Natural killer cell (primary cell): Measurements from ENCODE around the gene JAK3. TPM values are rescaled to one million over a fixed set of nuclear protein-coding genes. Genes with fewer than 3 reads are reported as not detected.
A peak's percentile ranks its signal among the peaks of the same experiment; 100 is the strongest.

Source experiments
- ATAC-seq, 3 donors: fragments of 150-1000 bp in 2 of 3; fragments of 200-7000 bp in 1 of 3; cut with Tn5 transposase; 1 replicate in 1 of 3; 2 replicates in 2 of 3; pipeline ENCODE4 v1.10.0; 2021; ENCODE audit warnings: mild to moderate bottlenecking in 2 of 3, moderate library complexity in 2 of 3
- DNase-seq, 2 donors: peaks; one replicate each; pipeline versions ENCODE4 v3.0.0 to v3.0.0-alpha.2; 2013 to 2021; ENCODE audit warnings: mixed read lengths in 1 of 2
- H3K27ac ChIP-seq: one replicate; pipeline ENCODE4 v1.5.1; 2013; ENCODE audit warnings: mild to moderate bottlenecking, low read length
- H3K27me3 ChIP-seq: one replicate; pipeline ENCODE4 v1.6.1; 2013; ENCODE audit warnings: low read length; ENCODE audit not compliant: control insufficient read depth, insufficient read depth
- H3K36me3 ChIP-seq: one replicate; pipeline ENCODE4 v1.6.1; 2013; ENCODE audit warnings: low read length; ENCODE audit not compliant: control insufficient read depth, insufficient read depth
- H3K4me1 ChIP-seq: one replicate; pipeline ENCODE4 v1.6.1; 2013; ENCODE audit warnings: low read length; ENCODE audit not compliant: control insufficient read depth, insufficient read depth
- H3K4me3 ChIP-seq: one replicate; pipeline ENCODE4 v1.5.1; 2013; ENCODE audit warnings: low read length
- H3K9me3 ChIP-seq: one replicate; pipeline ENCODE4 v1.6.1; 2013; ENCODE audit warnings: low read length; ENCODE audit not compliant: control insufficient read depth, insufficient read depth
- H3K27ac Mint-ChIP-seq, 2 donors: one replicate each; pipeline ENCODE4 v1.8.0; 2022; ENCODE audit warnings: mild to moderate bottlenecking in 2 of 2, mixed read lengths in 2 of 2, moderate library complexity in 1 of 2
- H3K27me3 Mint-ChIP-seq, 2 donors: one replicate each; pipeline ENCODE4 v1.8.0; 2022; ENCODE audit warnings: low read depth in 2 of 2, mixed read lengths in 2 of 2
- H3K36me3 Mint-ChIP-seq: one replicate; pipeline ENCODE4 v1.8.0; 2022; ENCODE audit warnings: mixed read lengths
- H3K4me1 Mint-ChIP-seq, 2 donors: one replicate each; pipeline ENCODE4 v1.8.0; 2022; ENCODE audit warnings: mixed read lengths in 2 of 2
- H3K4me3 Mint-ChIP-seq: one replicate; pipeline ENCODE4 v1.8.0; 2022; ENCODE audit warnings: mild to moderate bottlenecking, moderate library complexity, mixed read lengths
- H3K9me3 Mint-ChIP-seq, 2 donors: one replicate each; pipeline ENCODE4 v1.8.0; 2022; ENCODE audit warnings: mixed read lengths in 2 of 2
- CTCF ChIP-seq: fragments of 200-600 bp; IDR thresholded peaks from one replicate; pipeline ENCODE4 v1.8.0; 2022; ENCODE audit warnings: antibody characterized with exemption
- WGBS: methylation state at CpG from one replicate; pipeline ENCODE4 v1.1.7; 2013; ENCODE audit warnings: missing lambda C conversion rate; ENCODE audit not compliant: insufficient coverage; 5-methylcytosine and 5-hydroxymethylcytosine counted together
- intact Hi-C: fragments of 100-400 bp; cut with micrococcal nuclease; formaldehyde crosslinking; loops from one replicate; pipeline ENCODE4 v1.14.2; 2022
- total RNA-seq, 4 donors: library from RNA; stranded (reverse); fragments of 120-200 nt in 1 of 4; gene quantifications; one replicate each; pipeline versions ENCODE4 v1.2.3 to v1.2.4, GENCODE V29; 2013 to 2022

The JAK3 gene
- total RNA-seq, 3 donors from 2014 or later (not counting 1 experiment from before 2014, with no cell fraction given), result 72.1 to 105 (median 96.1) TPM

GRCh38 chr19:17807731-17808316 is 40.0 kb downstream of the JAK3 start:
- ATAC-seq, result peak in 1 of 3 donors; percentile 67
- H3K4me3 ChIP-seq, result no peak overlapping the region

GRCh38 chr19:17806945-17807344 is 40.8 kb downstream of the JAK3 start:
- no peak overlapping the region for H3K27ac ChIP-seq
- peaks cover 26% of the 10 kb centered on the region for H3K4me1 ChIP-seq
- H3K4me3 ChIP-seq, result no peak overlapping the region
- H3K9me3 ChIP-seq, result no peaks in the 10 kb centered on the region
- H3K27me3 ChIP-seq, result no peaks in the 10 kb centered on the region
- WGBS, result 80% methylated on average over 3 of the region's 3 CpGs
- Mint-ChIP-seq H3K36me3 (no peaks in the 10 kb centered on the region), H3K4me1 (peaks cover 12 to 17% of the 10 kb centered on the region in 2 donors), H3K27ac (no peak overlapping the region), H3K27me3 (peaks cover 0 to 3% of the 10 kb centered on the region in 2 donors), H3K9me3 (no peaks in the 10 kb centered on the region), H3K4me3 (no peak overlapping the region)
- intact Hi-C loops, result no loop called here
- no peak for TF ChIP-seq CTCF
- H3K36me3 ChIP-seq, result no peaks in the 10 kb centered on the region
- DNase-seq (no peak), ATAC-seq (no peak)

More at GRCh38 chr19:17807731-17808316, 40.0 kb downstream of the JAK3 start:
- TF ChIP-seq CTCF, result no peak
- no peaks in the 10 kb centered on the region for H3K27me3 ChIP-seq
- 33% methylated on average over 37 of the region's 38 CpGs for WGBS
- no peaks in the 10 kb centered on the region for H3K36me3 ChIP-seq
- H3K36me3 Mint-ChIP-seq, result no peaks in the 10 kb centered on the region
- no peaks in the 10 kb centered on the region for H3K27me3 Mint-ChIP-seq
- H3K27ac Mint-ChIP-seq, result no peak overlapping the region
- no peaks in the 10 kb centered on the region for H3K9me3 ChIP-seq
- intact Hi-C loops, result no loop called here
- peaks cover 18% of the 10 kb centered on the region for H3K4me1 ChIP-seq
- DNase-seq, result peak in 1 of 2 donors; percentile 49
- no peaks in the 10 kb centered on the region for H3K9me3 Mint-ChIP-seq
- peaks cover 7 to 12% of the 10 kb centered on the region in 2 donors for H3K4me1 Mint-ChIP-seq
- H3K4me3 Mint-ChIP-seq, result no peak overlapping the region
- no peak overlapping the region for H3K27ac ChIP-seq

- peaks cover 26% of the 10 kb centered on the region for H3K4me1 ChIP-seq
- H3K27me3 ChIP-seq, result no peaks in the 10 kb centered on the region
- WGBS, result 91% methylated on average over 4 of the region's 4 CpGs
- H3K27ac ChIP-seq, result no peak overlapping the region
- no peaks in the 10 kb centered on the region for H3K9me3 Mint-ChIP-seq
- no peak overlapping the region for H3K4me3 ChIP-seq
- no peak for TF ChIP-seq CTCF
- peaks cover 0 to 3% of the 10 kb centered on the region in 2 donors for H3K27me3 Mint-ChIP-seq
- H3K9me3 ChIP-seq, result no peaks in the 10 kb centered on the region
- H3K4me3 Mint-ChIP-seq, result no peak overlapping the region
- no peaks in the 10 kb centered on the region for H3K36me3 ChIP-seq
- intact Hi-C loops, result no loop called here
- H3K27ac Mint-ChIP-seq, result no peak overlapping the region
- H3K36me3 Mint-ChIP-seq, result no peaks in the 10 kb centered on the region
- peaks cover 12 to 17% of the 10 kb centered on the region in 2 donors for H3K4me1 Mint-ChIP-seq
- ATAC-seq (no peak), DNase-seq (no peak)
Observed at GRCh38 chr19:17805427-17805826, 42.4 kb downstream of the JAK3 start.
